ENCODE data around the gene SFPQ.
"Not testable (repeated sequence)": the region's sequence is repeated elsewhere in the genome, so short reads cannot be mapped to it uniquely, and the experiment has no call there.

Gene SFPQ

DNA sequence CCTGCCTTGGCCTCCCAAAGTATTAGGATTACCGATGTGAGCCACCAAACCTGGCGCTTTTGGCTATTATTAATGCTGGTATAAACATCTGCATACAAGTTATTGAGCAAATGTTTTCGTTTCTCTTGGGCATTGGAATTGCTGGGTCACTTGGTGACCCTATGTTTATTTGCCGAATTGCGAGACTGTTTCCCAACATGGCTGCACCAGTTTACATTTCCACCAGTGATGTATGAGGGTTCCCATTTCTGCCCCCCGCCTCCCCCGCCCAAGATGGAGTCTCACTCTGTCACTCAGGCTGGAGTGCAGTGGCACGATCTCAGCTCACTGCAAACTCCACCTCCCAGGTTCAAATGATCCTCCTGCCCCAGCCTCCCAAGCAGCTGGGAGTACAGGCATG is 20.9 kb downstream of the SFPQ start:
- peaks cover 13% of the 10 kb centered on the region for H3K36me3 ChIP-seq (ENCODE audit: control insufficient read depth, insufficient read depth, low read length)
- H3K9me3 ChIP-seq (ENCODE audit: control insufficient read depth, insufficient read depth, low read length) = no peaks in the 10 kb centered on the region
- H3K27me3 ChIP-seq (ENCODE audit: control insufficient read depth, insufficient read depth, low read length) = no peaks in the 10 kb centered on the region
- no peaks in the 10 kb centered on the region for H3K4me1 ChIP-seq (ENCODE audit: control insufficient read depth, insufficient read depth, low read length)
- no peak overlapping the region for H3K9ac ChIP-seq (ENCODE audit: low read depth, low read length)
- no peak overlapping the region for H3K4me3 ChIP-seq (ENCODE audit: low read depth, low read length)

DNA sequence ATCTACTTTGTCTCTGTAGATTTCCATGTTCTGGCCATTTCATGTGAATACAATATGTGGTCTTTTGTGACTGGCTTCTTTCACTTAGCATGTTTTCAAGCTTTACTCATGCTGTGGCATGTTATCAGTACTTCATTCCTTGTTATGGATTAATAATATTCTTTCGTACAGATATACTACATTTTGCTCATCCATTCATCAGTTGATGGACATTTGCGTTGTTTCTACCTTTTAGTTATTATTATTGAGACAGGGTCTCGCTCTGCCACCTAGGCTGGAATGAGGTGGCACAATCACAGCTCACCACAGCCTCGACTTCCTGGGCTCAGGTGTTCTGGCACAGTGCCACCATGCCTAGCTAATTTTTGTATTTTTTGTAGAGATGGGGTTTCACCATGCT is 21.4 kb downstream of the SFPQ start:
- peaks cover 10% of the 10 kb centered on the region for H3K36me3 ChIP-seq (ENCODE audit: control insufficient read depth, insufficient read depth, low read length)
- no peaks in the 10 kb centered on the region for H3K4me1 ChIP-seq (ENCODE audit: control insufficient read depth, insufficient read depth, low read length)
- H3K9ac ChIP-seq (ENCODE audit: low read depth, low read length) = no peak overlapping the region

DNA sequence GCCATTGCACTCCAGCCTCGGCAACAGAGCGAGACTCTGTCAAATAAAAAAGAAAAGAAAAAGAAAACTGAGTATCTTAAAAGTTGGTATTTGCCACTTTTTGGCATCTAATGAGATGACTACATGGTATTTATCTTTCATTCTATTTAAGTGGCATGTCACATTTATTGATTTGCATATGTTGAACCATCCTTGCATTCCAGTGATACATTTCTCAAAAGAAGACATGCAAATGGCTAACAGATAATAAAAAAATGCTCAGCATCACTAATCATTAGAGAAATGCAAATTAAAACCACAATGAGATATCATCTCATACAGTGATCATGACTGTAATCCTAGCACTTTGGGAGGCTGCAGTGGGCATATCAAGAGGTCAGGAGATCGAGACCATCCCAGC is 28.1 kb downstream of the SFPQ start:
- no peaks in the 10 kb centered on the region for H3K4me1 ChIP-seq (ENCODE audit: control insufficient read depth, insufficient read depth, low read length)
- no peak overlapping the region for H3K4me3 ChIP-seq (ENCODE audit: low read depth, low read length)
- H3K27me3 ChIP-seq (ENCODE audit: control insufficient read depth, insufficient read depth, low read length) = no peaks in the 10 kb centered on the region

More for the DNA sequence above, 21.4 kb downstream of the SFPQ start:
- H3K4me3 ChIP-seq (ENCODE audit: low read depth, low read length) = no peak overlapping the region
- no peaks in the 10 kb centered on the region for H3K9me3 ChIP-seq (ENCODE audit: control insufficient read depth, insufficient read depth, low read length)
- no peaks in the 10 kb centered on the region for H3K27me3 ChIP-seq (ENCODE audit: control insufficient read depth, insufficient read depth, low read length)

DNA sequence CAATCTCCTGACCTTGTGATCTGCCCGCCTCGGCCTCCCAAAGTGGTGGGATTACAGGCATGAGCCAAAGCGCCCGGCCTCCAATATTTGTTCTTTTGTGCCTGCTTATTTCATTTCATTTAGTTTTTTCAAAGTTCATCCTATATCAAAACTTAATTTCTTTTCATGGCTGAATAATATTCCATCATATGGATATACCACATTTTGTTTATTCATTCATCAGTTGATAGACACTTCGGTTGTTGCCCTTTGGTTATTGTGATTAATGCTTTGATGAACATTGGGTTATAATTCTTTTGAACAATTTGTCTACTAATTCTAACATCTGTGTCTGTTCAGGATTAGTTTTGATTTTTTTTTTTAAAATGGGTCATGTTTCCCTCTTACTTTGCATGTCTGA is 41.7 kb downstream of the SFPQ start:
- H3K4me3 ChIP-seq (ENCODE audit: low read depth, low read length) = no peak overlapping the region
- H3K36me3 ChIP-seq (ENCODE audit: control insufficient read depth, insufficient read depth, low read length) = no peaks in the 10 kb centered on the region
- H3K9me3 ChIP-seq (ENCODE audit: control insufficient read depth, insufficient read depth, low read length) = no peaks in the 10 kb centered on the region
- no peaks in the 10 kb centered on the region for H3K4me1 ChIP-seq (ENCODE audit: control insufficient read depth, insufficient read depth, low read length)
- no peak overlapping the region for H3K9ac ChIP-seq (ENCODE audit: low read depth, low read length)
- no peaks in the 10 kb centered on the region for H3K27me3 ChIP-seq (ENCODE audit: control insufficient read depth, insufficient read depth, low read length)

More for the DNA sequence above, 28.1 kb downstream of the SFPQ start:
- Histone ChIP-seq H3K9me3 (ENCODE audit: control insufficient read depth, insufficient read depth, low read length) (no peaks in the 10 kb centered on the region), H3K9ac (ENCODE audit: low read depth, low read length) (no peak overlapping the region), H3K36me3 (ENCODE audit: control insufficient read depth, insufficient read depth, low read length) (no peaks in the 10 kb centered on the region)

DNA sequence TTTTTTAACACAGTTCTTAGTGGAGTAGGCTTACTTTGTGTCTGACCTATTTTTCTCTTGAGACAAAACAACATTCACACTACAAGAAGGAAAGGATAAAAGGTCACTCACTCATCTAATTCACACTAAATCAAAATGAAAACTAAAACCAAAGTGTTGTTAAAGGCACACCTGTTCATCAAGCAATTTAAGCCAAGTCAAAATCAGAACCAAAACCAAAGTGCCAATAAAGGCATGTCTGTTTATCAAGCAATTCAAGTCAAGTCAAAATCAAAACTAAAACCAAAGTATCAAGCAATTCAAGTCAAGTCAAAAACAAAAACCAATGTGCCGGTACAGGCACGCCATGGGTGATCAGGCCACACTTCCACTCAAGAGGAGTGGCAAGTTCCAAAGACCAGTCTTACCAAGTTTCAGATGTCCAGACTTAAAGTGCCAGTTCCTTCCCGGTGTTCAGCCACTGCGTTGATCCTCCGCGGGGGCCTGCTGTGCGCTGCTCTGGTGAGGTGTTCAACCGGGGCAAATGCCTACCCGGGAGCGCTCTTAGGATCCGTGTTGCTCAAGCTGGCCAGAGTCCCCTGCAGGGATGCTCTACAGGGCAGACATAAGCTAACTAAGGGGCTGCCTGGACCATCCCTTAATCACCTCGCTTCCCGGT is 46.9 kb downstream of the SFPQ start:
- H3K9ac ChIP-seq (ENCODE audit: low read depth, low read length); H3K4me3 ChIP-seq (ENCODE audit: low read depth, low read length); H3K27me3 ChIP-seq (ENCODE audit: control insufficient read depth, insufficient read depth, low read length); H3K36me3 ChIP-seq (ENCODE audit: control insufficient read depth, insufficient read depth, low read length); H3K4me1 ChIP-seq (ENCODE audit: control insufficient read depth, insufficient read depth, low read length); H3K9me3 ChIP-seq (ENCODE audit: control insufficient read depth, insufficient read depth, low read length): not testable (repeated sequence)

DNA sequence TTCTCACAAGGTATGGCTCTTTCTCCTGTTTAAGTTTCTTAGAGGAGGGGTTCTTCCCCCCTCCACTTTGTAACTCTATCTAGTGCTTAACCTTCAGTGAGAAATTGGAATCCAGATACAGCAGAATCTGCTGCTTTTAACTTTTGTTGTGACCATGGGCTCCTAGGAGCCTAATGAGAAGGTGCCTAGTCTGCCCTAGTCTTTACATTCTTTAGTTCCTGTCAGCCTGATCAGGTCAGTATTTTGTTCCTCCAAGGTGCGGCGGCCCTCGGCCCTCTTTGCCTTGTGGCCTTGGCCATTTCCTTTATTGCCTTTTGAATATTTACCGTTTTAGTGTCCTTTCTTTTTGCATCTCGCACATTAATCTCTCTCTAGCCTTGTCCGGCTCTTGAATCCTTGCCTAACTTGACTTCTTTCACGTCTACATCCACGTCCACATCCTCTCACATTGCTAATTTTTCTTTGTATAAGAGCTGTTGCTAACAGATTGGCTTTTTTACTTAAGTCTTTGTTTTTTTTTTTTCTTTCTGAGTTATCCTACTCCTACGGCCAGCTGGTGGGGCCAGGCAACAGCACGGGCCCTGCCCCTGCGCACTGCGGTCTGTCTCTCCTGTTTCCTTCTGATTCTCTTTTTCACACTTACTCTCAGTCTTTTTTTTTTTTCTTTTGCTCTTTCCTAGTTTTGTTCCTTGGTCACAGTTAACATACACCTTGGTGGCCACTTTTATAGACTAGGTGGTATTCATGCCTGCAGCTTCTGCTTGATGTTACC is 49.0 kb downstream of the SFPQ start:
- Histone ChIP-seq H3K4me3 (ENCODE audit: low read depth, low read length) (no peak overlapping the region), H3K9me3 (ENCODE audit: control insufficient read depth, insufficient read depth, low read length) (no peaks in the 10 kb centered on the region), H3K9ac (ENCODE audit: low read depth, low read length) (no peak overlapping the region), H3K36me3 (ENCODE audit: control insufficient read depth, insufficient read depth, low read length) (no peaks in the 10 kb centered on the region), H3K27me3 (ENCODE audit: control insufficient read depth, insufficient read depth, low read length) (no peaks in the 10 kb centered on the region), H3K4me1 (ENCODE audit: control insufficient read depth, insufficient read depth, low read length) (no peaks in the 10 kb centered on the region)

DNA sequence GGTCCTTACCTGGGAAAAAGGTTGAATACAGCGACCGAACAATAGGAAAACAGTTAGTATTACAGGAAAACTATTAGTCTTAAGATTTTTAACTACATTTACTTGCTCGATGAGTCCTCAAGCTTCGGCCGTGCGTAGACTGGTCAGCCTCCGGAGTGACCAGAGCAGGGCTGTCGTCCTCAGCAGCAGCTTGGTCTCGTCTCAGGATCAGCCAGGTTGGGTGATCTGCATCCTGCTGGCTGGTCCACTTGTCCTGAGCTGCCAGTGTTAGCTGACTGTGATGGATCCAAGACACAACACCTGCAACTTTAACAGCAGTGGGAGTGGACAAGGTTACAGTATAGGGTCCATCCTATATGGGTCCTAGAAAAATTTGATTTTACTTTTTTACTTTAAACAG is 50.2 kb downstream of the SFPQ start:
- H3K27me3 ChIP-seq (ENCODE audit: control insufficient read depth, insufficient read depth, low read length); H3K4me1 ChIP-seq (ENCODE audit: control insufficient read depth, insufficient read depth, low read length); H3K9me3 ChIP-seq (ENCODE audit: control insufficient read depth, insufficient read depth, low read length); H3K4me3 ChIP-seq (ENCODE audit: low read depth, low read length); H3K36me3 ChIP-seq (ENCODE audit: control insufficient read depth, insufficient read depth, low read length); H3K9ac ChIP-seq (ENCODE audit: low read depth, low read length): not testable (repeated sequence)

DNA sequence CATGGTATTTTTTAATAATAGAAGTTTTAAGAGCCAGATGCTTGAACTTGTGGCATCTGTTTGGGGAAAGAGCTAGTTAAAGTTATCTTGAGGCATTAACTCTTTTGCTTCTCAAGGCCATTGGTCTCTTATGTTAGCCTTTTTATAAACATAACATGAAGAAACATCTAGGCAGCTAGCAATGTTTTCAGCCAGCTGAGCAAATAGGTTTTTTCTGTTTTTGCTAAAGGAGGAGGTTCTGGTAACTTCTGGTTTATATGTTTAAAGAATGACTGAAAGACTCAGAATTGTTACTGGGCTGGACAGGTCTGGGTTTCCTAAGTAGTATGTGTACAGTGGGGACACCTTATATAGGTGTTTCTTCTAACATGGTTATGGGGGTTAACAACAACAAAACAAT is 50.7 kb downstream of the SFPQ start:
- not testable (repeated sequence) for H3K9me3 ChIP-seq (ENCODE audit: control insufficient read depth, insufficient read depth, low read length); H3K36me3 ChIP-seq (ENCODE audit: control insufficient read depth, insufficient read depth, low read length); H3K4me3 ChIP-seq (ENCODE audit: low read depth, low read length); H3K27me3 ChIP-seq (ENCODE audit: control insufficient read depth, insufficient read depth, low read length); H3K9ac ChIP-seq (ENCODE audit: low read depth, low read length); H3K4me1 ChIP-seq (ENCODE audit: control insufficient read depth, insufficient read depth, low read length)

DNA sequence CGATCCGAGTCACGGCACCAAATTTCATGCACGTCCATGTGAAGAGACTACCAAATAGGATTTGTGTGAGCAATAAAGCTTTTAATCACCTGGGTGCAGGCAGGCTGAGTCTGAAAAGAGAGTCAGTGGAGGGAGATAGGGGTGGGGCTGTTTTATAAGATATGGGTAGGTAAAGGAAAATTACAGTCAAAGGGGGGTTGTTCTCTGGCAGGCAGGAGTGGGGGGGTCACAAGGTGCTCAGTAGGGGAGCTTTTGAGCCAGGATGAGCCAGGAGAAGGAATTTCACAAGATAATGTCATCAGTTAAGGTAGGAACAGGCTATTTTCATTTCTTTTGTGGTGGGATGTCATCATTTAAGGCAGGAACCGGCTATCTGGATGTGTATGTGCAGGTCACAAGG is 55.4 kb downstream of the SFPQ start:
- H3K27me3 ChIP-seq (ENCODE audit: control insufficient read depth, insufficient read depth, low read length); H3K4me3 ChIP-seq (ENCODE audit: low read depth, low read length); H3K9ac ChIP-seq (ENCODE audit: low read depth, low read length); H3K4me1 ChIP-seq (ENCODE audit: control insufficient read depth, insufficient read depth, low read length); H3K36me3 ChIP-seq (ENCODE audit: control insufficient read depth, insufficient read depth, low read length); H3K9me3 ChIP-seq (ENCODE audit: control insufficient read depth, insufficient read depth, low read length): not testable (repeated sequence)

DNA sequence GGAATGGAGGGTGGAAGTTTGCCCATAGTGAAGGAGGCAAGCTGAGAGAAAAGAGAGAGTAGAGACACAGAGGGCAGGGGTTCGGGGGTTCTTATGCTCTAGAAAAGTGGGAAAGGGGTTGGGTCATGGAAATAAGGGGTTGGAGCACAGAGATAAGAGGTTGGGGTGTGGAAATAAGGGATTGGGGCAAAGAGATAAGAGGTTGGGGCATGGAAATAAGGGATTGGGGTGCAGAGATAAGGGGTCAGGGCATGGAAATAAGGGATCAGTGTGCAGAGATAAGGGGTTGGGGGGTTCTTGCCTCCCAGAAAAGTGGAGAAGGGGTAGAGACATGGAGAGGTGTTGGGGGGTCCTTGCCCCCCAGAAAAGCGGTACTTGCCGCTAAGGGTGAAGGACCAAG is 56.2 kb downstream of the SFPQ start:
- no peaks in the 10 kb centered on the region for H3K36me3 ChIP-seq (ENCODE audit: control insufficient read depth, insufficient read depth, low read length)
- H3K9ac ChIP-seq (ENCODE audit: low read depth, low read length) = no peak overlapping the region
- H3K4me3 ChIP-seq (ENCODE audit: low read depth, low read length) = no peak overlapping the region
- H3K9me3 ChIP-seq (ENCODE audit: control insufficient read depth, insufficient read depth, low read length) = no peaks in the 10 kb centered on the region
- H3K27me3 ChIP-seq (ENCODE audit: control insufficient read depth, insufficient read depth, low read length) = no peaks in the 10 kb centered on the region
- no peaks in the 10 kb centered on the region for H3K4me1 ChIP-seq (ENCODE audit: control insufficient read depth, insufficient read depth, low read length)
